Thoracic aorta (tissue), 2 donors: ENCODE measurements around the gene SELENOP. TPM values are rescaled to one million over a fixed set of nuclear protein-coding genes. Genes with fewer than 3 reads are reported as not detected.

Source experiments
- ATAC-seq: fragments of 150-250 bp; one replicate; pipeline ENCODE4 v1.8.0; 2017; ENCODE audit warnings: low read depth; ENCODE audit not compliant: insufficient number of reproducible peaks, low FRiP score
- DNase-seq: peaks from one replicate; pipeline ENCODE4 v3.0.0-alpha.2; 2020; ENCODE audit warnings: low spot score
- H3K27ac ChIP-seq, 2 donors: fragments of 200-600 bp; sonication (generic); 1 replicate in 1 of 2; 2 replicates in 1 of 2; pipeline ENCODE4 v1.5.1; 2016; ENCODE audit warnings: mild to moderate bottlenecking in 2 of 2, moderate library complexity in 2 of 2
- H3K27me3 ChIP-seq: fragments of 200-600 bp; sonication (generic); replicated peaks from 2 replicates; pipeline ENCODE4 v1.6.0; 2016; ENCODE audit warnings: mild to moderate bottlenecking; ENCODE audit not compliant: insufficient read depth
- H3K36me3 ChIP-seq: fragments of 200-600 bp; sonication (generic); one replicate; pipeline ENCODE4 v1.5.1; 2016
- H3K4me1 ChIP-seq, 2 donors: fragments of 200-600 bp; sonication (generic); 1 replicate in 1 of 2; 2 replicates in 1 of 2; pipeline versions ENCODE4 v1.5.1 to v1.6.0; 2016; ENCODE audit warnings: low read depth in 2 of 2, mild to moderate bottlenecking in 1 of 2; ENCODE audit not compliant: control insufficient read depth in 1 of 2
- H3K4me3 ChIP-seq: fragments of 200-600 bp; sonication (generic); 2 replicates; pipeline ENCODE4 v1.5.1; 2016; ENCODE audit warnings: mild to moderate bottlenecking
- H3K9me3 ChIP-seq: fragments of 200-600 bp; sonication (generic); 2 replicates; pipeline ENCODE4 v1.5.1; 2016
- total RNA-seq, 2 donors: library from RNA; depleted of rRNA; stranded (reverse); fragments of >200 nt; gene quantifications; one replicate each; pipeline versions ENCODE4 v1.1.0 to v1.2.3, GENCODE V29; 2016
- TF ChIP-seq, protein P1 (sequence below): fragments of 200-600 bp; sonication (generic); IDR thresholded peaks from one replicate; pipeline ENCODE4 v1.5.1; 2019; ENCODE audit warnings: antibody characterized with exemption

Gene SELENOP
- 100 to 1,000 TPM; 302 to 392 TPM for total RNA-seq

DNA sequence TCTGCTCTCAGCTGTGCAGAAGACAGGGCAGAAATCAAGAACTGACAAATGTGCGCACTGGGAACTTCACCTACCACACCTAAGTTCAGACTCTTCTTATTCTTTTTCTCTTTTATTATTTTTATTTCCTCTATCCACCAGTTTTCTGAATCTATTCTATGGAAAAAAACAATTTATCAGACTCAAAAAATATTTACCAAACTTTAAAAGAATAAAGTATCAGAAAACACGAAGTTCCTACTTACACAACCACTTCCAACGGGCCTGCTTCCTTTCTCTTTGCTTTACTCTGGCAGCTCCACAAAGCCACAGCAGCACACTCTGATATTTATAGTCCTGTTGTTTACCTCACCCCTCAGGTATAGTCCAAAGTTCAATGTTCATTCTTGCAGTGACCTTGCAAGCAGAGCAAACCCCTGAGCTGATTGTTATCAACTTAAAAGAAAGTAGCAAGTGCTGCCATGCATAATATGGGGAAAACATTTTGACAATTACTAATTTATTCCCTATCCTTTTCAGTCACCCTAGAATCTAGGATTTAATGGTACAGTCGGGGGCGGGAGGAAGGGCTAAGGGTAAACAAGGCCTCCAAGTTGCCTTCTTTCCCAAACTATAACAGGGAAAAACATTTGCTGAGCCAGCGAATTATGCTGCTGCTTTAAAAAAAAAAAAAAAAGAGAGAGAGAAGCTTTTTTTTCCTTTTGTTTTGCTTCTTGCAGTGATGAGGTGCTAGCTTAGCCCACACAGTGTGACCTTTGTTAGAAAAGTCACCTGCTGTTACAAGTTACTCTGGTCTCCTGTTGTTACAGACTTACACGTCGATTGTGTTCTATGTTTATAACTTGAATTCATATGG lies at the start of gene SELENOP:
Gene SELENOP (minus strand): TSS at position 302 of the 856 bp plus-strand sequence. CDS start 3,539 bp downstream, outside the sequence.
- Histone ChIP-seq H3K27me3 (no peaks in the 10 kb centered on the region), H3K36me3 (no peaks in the 10 kb centered on the region), H3K4me3 (peak within 1 kb of the TSS; percentile 73), H3K27ac (peak within 1 kb of the TSS; percentile 63 to 68), H3K9me3 (no peaks in the 10 kb centered on the region), H3K4me1 (no peaks in the 10 kb centered on the region)
- DNase-seq, result no peak
- TF ChIP-seq, protein P1, sequence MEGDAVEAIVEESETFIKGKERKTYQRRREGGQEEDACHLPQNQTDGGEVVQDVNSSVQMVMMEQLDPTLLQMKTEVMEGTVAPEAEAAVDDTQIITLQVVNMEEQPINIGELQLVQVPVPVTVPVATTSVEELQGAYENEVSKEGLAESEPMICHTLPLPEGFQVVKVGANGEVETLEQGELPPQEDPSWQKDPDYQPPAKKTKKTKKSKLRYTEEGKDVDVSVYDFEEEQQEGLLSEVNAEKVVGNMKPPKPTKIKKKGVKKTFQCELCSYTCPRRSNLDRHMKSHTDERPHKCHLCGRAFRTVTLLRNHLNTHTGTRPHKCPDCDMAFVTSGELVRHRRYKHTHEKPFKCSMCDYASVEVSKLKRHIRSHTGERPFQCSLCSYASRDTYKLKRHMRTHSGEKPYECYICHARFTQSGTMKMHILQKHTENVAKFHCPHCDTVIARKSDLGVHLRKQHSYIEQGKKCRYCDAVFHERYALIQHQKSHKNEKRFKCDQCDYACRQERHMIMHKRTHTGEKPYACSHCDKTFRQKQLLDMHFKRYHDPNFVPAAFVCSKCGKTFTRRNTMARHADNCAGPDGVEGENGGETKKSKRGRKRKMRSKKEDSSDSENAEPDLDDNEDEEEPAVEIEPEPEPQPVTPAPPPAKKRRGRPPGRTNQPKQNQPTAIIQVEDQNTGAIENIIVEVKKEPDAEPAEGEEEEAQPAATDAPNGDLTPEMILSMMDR, result no peak
- ATAC-seq, result peak; percentile 72

DNA sequence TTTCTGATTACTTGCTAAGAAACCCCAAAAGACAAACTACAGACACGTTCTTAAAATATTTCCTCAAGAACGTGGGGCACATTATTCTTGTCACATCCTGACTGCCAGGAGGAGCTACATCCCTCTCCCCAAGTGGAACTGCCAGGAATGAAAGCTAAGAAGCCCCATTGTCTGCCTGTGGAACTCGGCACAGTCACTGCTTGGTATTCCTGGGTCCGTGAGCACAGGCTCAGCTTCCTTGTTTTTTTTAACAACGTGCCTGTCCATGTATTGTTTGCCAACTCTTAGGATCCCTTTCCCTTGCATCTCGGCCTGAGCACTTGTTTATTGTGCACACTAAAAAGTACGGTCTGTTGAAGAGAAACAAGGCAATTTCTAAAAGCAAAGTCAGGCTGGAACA lies 47.0 kb upstream of the SELENOP start:
- Histone ChIP-seq H3K27me3 (no peaks in the 10 kb centered on the region), H3K27ac (peak overlapping the region; percentile 24 to 40), H3K36me3 (no peaks in the 10 kb centered on the region), H3K4me1 (peaks cover 8 to 20% of the 10 kb centered on the region in 2 donors), H3K9me3 (no peaks in the 10 kb centered on the region), H3K4me3 (peak overlapping the region; percentile 40)
- DNase-seq (no peak), ATAC-seq (no peak)
- TF ChIP-seq, protein P1, result no peak

DNA sequence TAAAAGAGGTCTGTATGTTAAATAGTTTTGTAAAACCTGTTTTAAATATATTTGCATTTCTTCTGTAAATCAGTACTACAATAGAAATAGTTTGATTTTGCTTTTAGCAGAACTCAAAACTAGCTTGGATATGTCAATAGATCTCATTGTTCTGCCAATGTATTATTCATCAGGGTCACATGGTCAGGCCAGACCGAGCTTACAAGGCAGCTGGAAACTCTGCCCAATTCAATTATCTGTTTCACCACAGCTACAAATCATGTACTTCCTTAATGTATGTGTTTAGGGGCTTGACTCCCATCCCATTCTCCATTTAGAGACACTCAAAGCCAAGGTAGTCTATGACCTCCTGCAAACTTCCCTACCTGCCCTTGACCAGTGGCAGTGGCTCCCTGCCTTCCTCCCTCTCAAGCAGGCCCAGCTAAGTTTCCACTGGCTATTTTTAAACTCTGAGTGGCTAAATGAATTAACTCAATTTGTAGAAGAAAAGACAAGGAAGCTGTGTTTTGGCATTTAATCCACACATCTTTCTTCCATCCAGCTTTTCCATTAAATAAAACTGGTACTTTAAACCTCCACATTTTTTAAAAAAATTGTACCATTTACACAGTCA lies 46.4 kb upstream of the SELENOP start:
- Histone ChIP-seq H3K4me1 (peaks cover 8 to 20% of the 10 kb centered on the region in 2 donors), H3K4me3 (peak overlapping the region; percentile 40)
- no peak for ATAC-seq

DNA sequence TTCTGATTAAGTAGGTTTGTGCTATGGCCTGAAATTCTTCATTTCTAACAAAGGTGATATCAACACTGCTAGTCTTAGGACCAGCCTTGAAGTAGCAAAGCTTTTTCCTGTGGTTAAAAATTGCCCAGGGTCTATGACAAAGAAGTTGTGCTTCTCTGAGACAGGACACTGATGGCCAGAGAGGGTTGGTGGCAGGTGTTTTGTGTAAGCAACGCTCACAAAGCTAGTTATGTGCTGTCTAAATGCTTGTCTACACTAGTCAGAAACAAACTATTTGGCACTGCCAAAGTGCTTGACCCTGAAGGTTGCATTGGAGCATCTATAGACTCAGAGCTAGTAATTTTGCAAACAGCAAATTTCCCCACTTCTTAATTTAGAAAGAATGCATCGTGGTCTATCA lies 44.1 kb upstream of the SELENOP start:
- Histone ChIP-seq H3K9me3 (no peaks in the 10 kb centered on the region), H3K36me3 (no peaks in the 10 kb centered on the region), H3K4me3 (no peak overlapping the region), H3K4me1 (peaks cover 8 to 20% of the 10 kb centered on the region in 2 donors), H3K27ac (no peak overlapping the region), H3K27me3 (no peaks in the 10 kb centered on the region)
- no peak for DNase-seq
- ATAC-seq, result no peak
- TF ChIP-seq, protein P1, result no peak

More for the DNA sequence above, 46.4 kb upstream of the SELENOP start:
- Histone ChIP-seq H3K36me3 (no peaks in the 10 kb centered on the region), H3K9me3 (no peaks in the 10 kb centered on the region), H3K27ac (peak overlapping the region; percentile 24 to 40), H3K27me3 (no peaks in the 10 kb centered on the region)
- TF ChIP-seq, protein P1, result no peak
- no peak for DNase-seq

DNA sequence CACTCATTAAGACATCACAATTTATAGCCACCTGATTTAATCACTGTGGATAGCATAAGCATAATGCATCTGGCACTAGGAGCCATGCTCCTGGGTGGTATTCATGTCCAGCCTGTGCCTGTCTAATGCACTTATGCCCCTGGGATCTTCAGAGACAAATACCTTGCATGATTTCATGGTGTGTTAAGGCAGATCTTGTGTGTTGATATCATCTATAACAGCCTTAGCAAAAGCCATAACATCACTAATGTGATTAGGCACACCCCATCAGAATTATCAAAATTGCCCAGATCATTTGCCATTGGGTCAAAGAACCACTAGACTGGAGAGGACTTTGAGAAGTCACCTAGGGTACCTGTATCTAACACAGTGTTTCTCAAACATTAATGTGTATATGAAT lies 43.7 kb upstream of the SELENOP start:
- H3K27ac ChIP-seq, result no peak overlapping the region
- peaks cover 8 to 20% of the 10 kb centered on the region in 2 donors for H3K4me1 ChIP-seq
- no peaks in the 10 kb centered on the region for H3K27me3 ChIP-seq
- ATAC-seq (no peak), DNase-seq (no peak)
- H3K4me3 ChIP-seq, result no peak overlapping the region
- no peaks in the 10 kb centered on the region for H3K9me3 ChIP-seq
- no peaks in the 10 kb centered on the region for H3K36me3 ChIP-seq
- TF ChIP-seq, protein P1, result no peak
